Measurements from ENCODE around the gene ASPSCR1.
A peak's percentile ranks its signal among the peaks of the same experiment; 100 is the strongest.

Gene ASPSCR1

GRCh38 chr17:82018152-82018988 is 40.9 kb downstream of the ASPSCR1 start:
- H3K27ac ChIP-seq: peak overlapping the region; percentile 91
- TF ChIP-seq CTCF (conservative IDR thresholded peaks at IDR 0.05): no peak

- TF ChIP-seq CTCF (conservative IDR thresholded peaks at IDR 0.05): no peak
- H3K27ac ChIP-seq: peak overlapping the region; percentile 91
Observed at GRCh38 chr17:82018989-82019689, 41.7 kb downstream of the ASPSCR1 start.

- peak overlapping the region; percentile 91 for H3K27ac ChIP-seq
- peak; percentile 84 for TF ChIP-seq CTCF (conservative IDR thresholded peaks at IDR 0.05)
Observed at GRCh38 chr17:82019690-82020571, 42.5 kb downstream of the ASPSCR1 start.

GRCh38 chr17:82020572-82021106 is 43.2 kb downstream of the ASPSCR1 start:
- TF ChIP-seq CTCF (conservative IDR thresholded peaks at IDR 0.05): no peak
- H3K27ac ChIP-seq: peak overlapping the region; percentile 91

- peak overlapping the region; percentile 91 for H3K27ac ChIP-seq
- peak; percentile 92 for TF ChIP-seq CTCF (conservative IDR thresholded peaks at IDR 0.05)
Observed at GRCh38 chr17:82021107-82021899, 43.9 kb downstream of the ASPSCR1 start.

GRCh38 chr17:82021900-82022309 is 44.5 kb downstream of the ASPSCR1 start:
- no peak for TF ChIP-seq CTCF (conservative IDR thresholded peaks at IDR 0.05)
- H3K27ac ChIP-seq: peak overlapping the region; percentile 91
